Thymus (tissue), 11 donors: Measurements from ENCODE around the gene STX3. TPM values are rescaled to one million over a fixed set of nuclear protein-coding genes. Genes with fewer than 3 reads are reported as not detected.
"Not testable (repeated sequence)": the region's sequence is repeated elsewhere in the genome, so short reads cannot be mapped to it uniquely, and the experiment has no call there.

Source experiments
- DNase-seq, 9 donors: peaks; one replicate each; pipeline ENCODE4 v3.0.0-alpha.2; 2013; ENCODE audit warnings: low spot score in 9 of 9, low read depth in 6 of 9, missing footprints in 1 of 9
- H3K27ac ChIP-seq, 2 donors: one replicate each; pipeline ENCODE4 v1.5.1; 2013; ENCODE audit warnings: control low read depth in 1 of 2, low read depth in 1 of 2, low read length in 1 of 2, mild to moderate bottlenecking in 1 of 2, moderate library complexity in 1 of 2
- H3K27me3 ChIP-seq, 2 donors: one replicate each; pipeline ENCODE4 v1.5.1; 2013; ENCODE audit warnings: low read length in 1 of 2; ENCODE audit not compliant: control insufficient read depth in 2 of 2, insufficient read depth in 1 of 2
- H3K36me3 ChIP-seq, 2 donors: one replicate each; pipeline ENCODE4 v1.5.1; 2013; ENCODE audit warnings: low read length in 1 of 2, mild to moderate bottlenecking in 1 of 2, moderate library complexity in 1 of 2; ENCODE audit not compliant: control insufficient read depth in 2 of 2, insufficient read depth in 2 of 2
- H3K4me1 ChIP-seq, 2 donors: one replicate each; pipeline ENCODE4 v1.5.1; 2013; ENCODE audit warnings: low read length in 2 of 2; ENCODE audit not compliant: control insufficient read depth in 2 of 2, insufficient read depth in 2 of 2
- H3K4me3 ChIP-seq, 2 donors: one replicate each; pipeline ENCODE4 v1.5.1; 2013; ENCODE audit warnings: low read length in 2 of 2, control low read depth in 1 of 2, mild to moderate bottlenecking in 1 of 2
- H3K9me3 ChIP-seq, 2 donors: one replicate each; pipeline ENCODE4 v1.5.1; 2013; ENCODE audit warnings: low read length in 1 of 2, mild to moderate bottlenecking in 1 of 2; ENCODE audit not compliant: control insufficient read depth in 2 of 2, insufficient read depth in 1 of 2
- WGBS: extraction: QIAGEN DNeasy Blood & Tissue Kit; methylation state at CpG from one replicate; pipeline ENCODE4 v1.1.7; 2013; 5-methylcytosine and 5-hydroxymethylcytosine counted together
- polyA plus RNA-seq: library from polyadenylated mRNA; stranded (reverse); fragments of 200-250 nt; gene quantifications from one replicate; pipeline ENCODE4 v1.2.3, GENCODE V29; 2013
- total RNA-seq: library from RNA; stranded (reverse); fragments of 120-200 nt; gene quantifications from one replicate; pipeline ENCODE4 v1.2.4, GENCODE V29; 2013
- donor health status: healthy.

Gene STX3
- total and polyA plus RNA-seq, 2 donors, result 9.4 to 14.1 TPM

DNA sequence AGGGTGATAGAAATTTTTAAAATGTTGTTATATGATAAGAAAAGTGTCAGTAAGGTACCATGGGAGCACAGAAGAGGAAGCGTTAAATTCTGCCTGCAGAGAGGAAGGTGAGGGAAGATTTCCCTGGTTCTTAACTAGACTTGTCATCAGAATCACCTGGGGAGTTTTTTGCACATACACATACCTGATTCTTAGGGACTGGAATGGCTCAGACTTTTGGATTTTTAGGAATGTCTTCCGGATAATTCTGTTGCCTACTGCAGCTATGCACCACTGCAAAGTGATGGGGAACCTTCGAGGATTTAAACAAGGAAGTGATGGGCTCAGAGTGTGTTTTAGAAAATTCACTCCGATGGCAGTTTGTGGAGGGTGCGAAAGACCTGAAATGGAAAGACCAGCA lies 21.9 kb downstream of the STX3 start:
- Histone ChIP-seq H3K4me3 (no peak overlapping the region), H3K9me3 (no peaks in the 10 kb centered on the region), H3K27me3 (no peaks in the 10 kb centered on the region), H3K27ac (no peak overlapping the region), H3K4me1 (peaks cover 0 to 5% of the 10 kb centered on the region in 2 donors), H3K36me3 (no peaks in the 10 kb centered on the region)
- 94% methylated on average over 5 of the region's 5 CpGs for WGBS
- no peak for DNase-seq

DNA sequence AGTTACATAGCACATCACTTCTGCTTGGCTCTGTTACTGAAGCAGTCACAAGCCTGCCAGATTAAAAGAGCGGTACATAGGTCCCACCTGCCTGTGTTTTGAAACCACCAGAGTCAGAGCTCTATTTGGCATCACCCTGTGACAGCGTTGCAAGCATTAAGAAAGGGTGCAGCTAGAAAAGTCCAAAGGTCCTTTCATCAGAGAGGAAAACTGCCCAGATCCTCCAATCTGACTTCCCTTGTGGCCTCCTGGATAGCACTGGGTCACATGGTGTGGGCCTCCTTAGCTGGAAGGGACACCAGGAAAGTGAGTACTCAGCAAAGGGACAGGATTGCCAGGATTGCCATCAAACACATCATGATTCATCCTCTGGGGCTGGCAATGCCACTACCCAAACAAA lies 22.9 kb downstream of the STX3 start:
- H3K27me3 ChIP-seq, result no peaks in the 10 kb centered on the region
- H3K27ac ChIP-seq, result no peak overlapping the region
- H3K4me3 ChIP-seq, result no peak overlapping the region
- H3K36me3 ChIP-seq, result no peaks in the 10 kb centered on the region
- WGBS, result 97% methylated on average over 2 of the region's 2 CpGs
- H3K9me3 ChIP-seq, result no peaks in the 10 kb centered on the region
- no peaks in the 10 kb centered on the region for H3K4me1 ChIP-seq
- no peak for DNase-seq

DNA sequence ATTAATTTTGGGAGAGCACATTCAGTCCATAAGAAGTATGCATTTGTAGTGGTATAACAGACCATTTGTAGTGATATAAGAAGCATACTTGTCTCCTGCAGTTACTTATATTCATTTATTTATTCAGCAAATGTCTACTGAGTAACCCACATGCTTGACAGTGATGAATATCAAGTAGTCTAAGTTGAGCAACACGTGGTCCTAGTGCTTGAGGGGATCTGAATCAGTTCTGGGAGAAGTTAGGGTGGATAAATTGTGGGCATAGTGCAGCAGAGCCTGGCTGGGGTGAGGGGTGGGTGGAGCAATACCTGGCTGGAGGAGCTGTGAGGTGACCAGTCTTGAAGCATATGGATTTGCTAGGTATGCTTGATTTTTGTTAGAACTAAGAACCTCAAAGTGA lies 24.3 kb downstream of the STX3 start:
- WGBS, result 85% methylated on average over 1 of the region's 1 CpG

DNA sequence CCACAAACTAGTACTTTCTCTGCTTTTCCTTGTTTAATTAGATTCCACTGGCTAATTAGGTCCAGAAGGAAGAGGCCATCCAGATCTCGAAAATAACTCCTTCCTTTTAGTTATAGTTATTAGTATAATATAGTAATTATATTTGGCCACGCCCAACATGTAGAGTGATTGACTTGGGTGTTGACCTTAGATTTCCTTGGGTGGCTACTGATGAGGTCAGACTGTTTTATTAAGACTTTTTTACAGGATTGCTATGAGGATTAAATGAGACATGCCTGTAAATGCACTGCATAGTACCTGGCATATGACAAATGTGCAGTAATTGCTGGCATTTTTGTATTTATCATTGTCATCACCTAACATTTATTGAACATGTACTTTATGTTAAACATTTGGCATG lies 26.9 kb downstream of the STX3 start:
- Histone ChIP-seq H3K4me1 (no peaks in the 10 kb centered on the region), H3K27ac (no peak overlapping the region), H3K27me3 (no peaks in the 10 kb centered on the region), H3K4me3 (no peak overlapping the region), H3K9me3 (no peaks in the 10 kb centered on the region), H3K36me3 (no peaks in the 10 kb centered on the region)
- WGBS, result 92% methylated on average over 2 of the region's 2 CpGs
- DNase-seq, result no peak

More for the DNA sequence above, 24.3 kb downstream of the STX3 start:
- H3K4me3 ChIP-seq, result no peak overlapping the region
- H3K27ac ChIP-seq, result no peak overlapping the region
- H3K4me1 ChIP-seq, result no peaks in the 10 kb centered on the region
- DNase-seq, result no peak
- H3K9me3 ChIP-seq, result no peaks in the 10 kb centered on the region
- no peaks in the 10 kb centered on the region for H3K36me3 ChIP-seq
- H3K27me3 ChIP-seq, result no peaks in the 10 kb centered on the region

DNA sequence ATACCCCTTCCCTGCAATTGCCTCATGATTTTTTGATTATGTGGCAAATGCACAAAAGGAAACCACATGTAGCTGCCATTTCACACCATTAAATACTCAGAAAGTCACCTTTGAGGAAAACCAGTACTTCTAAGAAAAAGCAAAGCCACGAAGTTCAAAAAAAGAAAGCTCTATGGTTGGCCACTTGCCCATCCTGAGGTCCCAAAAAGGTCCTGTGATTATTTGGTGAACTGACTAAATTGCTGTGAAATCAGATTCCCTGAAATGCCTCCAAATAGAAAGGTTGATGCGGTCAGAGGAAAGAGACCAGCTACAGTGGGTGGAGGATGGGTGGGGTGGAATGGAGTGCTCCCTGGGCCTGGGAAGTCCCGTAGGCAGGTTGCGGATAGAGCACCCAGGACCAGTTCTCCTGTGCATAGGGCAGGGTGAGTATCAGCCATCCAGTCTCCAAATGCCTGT lies 28.5 kb downstream of the STX3 start:
- WGBS, result 73% methylated on average over 4 of the region's 4 CpGs
- Histone ChIP-seq H3K27ac (no peak overlapping the region), H3K9me3 (no peaks in the 10 kb centered on the region), H3K4me1 (no peaks in the 10 kb centered on the region), H3K36me3 (no peaks in the 10 kb centered on the region), H3K27me3 (no peaks in the 10 kb centered on the region), H3K4me3 (no peak overlapping the region)
- DNase-seq, result no peak

DNA sequence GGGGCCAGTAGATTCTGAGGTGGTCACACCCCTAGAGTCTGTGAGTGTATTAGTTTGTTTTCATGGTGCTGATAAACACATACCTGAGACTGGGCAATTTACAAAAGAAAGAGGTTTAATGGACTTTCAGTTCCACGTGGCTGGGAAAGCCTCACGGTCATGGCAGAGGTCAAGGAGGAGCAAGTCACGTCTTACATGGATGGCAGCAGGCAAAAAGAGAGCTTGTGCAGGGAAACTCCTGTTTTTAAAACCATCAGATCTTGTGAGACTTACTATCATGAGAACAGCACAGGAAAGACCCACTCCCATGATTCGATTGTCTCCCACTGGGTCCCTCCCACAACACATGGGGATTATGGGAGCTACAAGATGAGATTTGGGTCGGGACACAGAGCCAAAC lies 29.3 kb downstream of the STX3 start:
- H3K9me3 ChIP-seq, H3K27ac ChIP-seq, H3K4me1 ChIP-seq, H3K36me3 ChIP-seq, H3K4me3 ChIP-seq, DNase-seq, H3K27me3 ChIP-seq: not testable (repeated sequence)
- 97% methylated on average over 5 of the region's 5 CpGs for WGBS

DNA sequence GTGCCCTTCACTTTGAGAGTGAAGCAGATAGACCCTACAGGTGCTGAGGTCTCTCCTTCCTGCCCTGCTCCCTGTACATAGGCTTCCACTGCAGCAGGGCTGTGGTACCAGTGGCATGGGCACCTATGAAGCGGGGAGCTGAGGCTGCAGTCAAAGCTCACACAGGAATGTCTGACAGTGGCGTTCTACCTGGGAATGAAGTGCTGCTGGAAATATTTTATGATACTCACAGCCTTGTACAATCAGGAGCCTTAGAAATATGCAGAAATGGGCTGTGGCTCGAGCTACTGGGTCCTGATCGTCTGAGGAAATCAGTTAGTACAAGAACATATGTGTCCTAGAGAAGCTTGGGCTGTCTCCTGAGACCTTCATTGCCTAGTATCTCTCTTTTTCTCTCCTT lies 30.6 kb downstream of the STX3 start:
- Histone ChIP-seq H3K27ac (no peak overlapping the region), H3K4me3 (no peak overlapping the region), H3K36me3 (no peaks in the 10 kb centered on the region), H3K4me1 (no peaks in the 10 kb centered on the region), H3K27me3 (no peaks in the 10 kb centered on the region), H3K9me3 (no peaks in the 10 kb centered on the region)
- WGBS, result 96% methylated on average over 4 of the region's 4 CpGs
- no peak for DNase-seq

DNA sequence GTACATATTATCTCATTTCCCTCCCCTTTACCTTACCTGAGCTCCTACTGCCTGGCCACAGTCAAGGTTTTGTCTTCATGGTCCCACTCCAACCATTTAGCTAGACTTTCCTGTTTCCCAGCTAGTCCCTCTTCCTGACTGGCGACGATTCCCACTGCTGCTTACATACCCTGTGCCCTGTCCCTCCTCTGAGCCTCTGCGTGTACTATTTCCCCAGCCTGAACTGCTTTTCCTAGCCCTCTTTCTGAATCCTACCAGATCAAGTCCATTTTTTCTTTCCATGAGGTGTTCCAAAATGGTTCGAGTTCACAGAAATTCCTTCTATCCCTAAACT lies 32.0 kb downstream of the STX3 start:
- WGBS, result 97% methylated on average over 4 of the region's 4 CpGs
- Histone ChIP-seq H3K27ac (no peak overlapping the region), H3K4me1 (no peaks in the 10 kb centered on the region), H3K9me3 (no peaks in the 10 kb centered on the region), H3K27me3 (no peaks in the 10 kb centered on the region), H3K36me3 (no peaks in the 10 kb centered on the region), H3K4me3 (no peak overlapping the region)
- DNase-seq, result no peak

DNA sequence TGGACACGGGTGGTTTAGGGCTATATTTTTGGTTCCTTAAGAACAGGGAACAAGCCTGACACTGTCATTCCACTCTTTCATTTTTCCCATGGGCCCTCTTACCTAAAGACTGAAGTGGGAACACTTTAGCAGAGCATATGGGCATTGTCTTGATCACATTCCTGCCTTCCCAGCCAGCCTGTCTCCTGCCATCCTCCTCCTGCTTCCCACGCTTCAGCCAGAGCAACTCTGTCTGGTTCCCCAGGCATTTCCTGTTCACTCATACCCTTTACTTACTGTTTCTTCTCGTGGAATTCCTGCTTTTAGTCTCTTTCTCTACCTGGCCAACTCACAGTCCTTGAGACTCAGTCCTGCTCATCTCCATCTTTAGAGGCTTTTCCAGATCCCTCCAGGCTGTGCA lies 32.6 kb downstream of the STX3 start:
- 89% methylated on average over 3 of the region's 3 CpGs for WGBS
- no peak for DNase-seq
- no peak overlapping the region for H3K4me3 ChIP-seq
- no peaks in the 10 kb centered on the region for H3K27me3 ChIP-seq
- no peak overlapping the region for H3K27ac ChIP-seq
- H3K9me3 ChIP-seq, result no peaks in the 10 kb centered on the region
- H3K36me3 ChIP-seq, result no peaks in the 10 kb centered on the region
- H3K4me1 ChIP-seq, result no peaks in the 10 kb centered on the region

DNA sequence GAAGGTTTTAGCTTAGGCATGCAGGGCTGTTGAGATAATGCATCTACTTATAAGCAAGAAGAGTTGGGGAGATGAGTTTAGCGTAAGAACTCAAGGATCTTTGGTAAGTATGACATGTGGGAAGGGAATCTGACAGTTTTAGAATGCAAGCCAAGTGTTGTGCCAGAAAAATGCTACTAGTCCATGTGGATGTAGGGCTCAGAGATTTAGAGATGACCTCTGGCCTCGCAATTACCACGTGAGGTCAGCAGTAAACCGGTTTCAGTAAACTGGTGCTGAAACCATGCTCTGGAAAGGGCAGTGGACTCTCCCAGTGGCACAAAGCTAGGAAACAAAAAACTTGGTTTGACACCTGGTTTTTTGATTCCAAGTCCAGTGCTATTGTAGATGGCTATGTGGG lies 36.5 kb downstream of the STX3 start:
- Histone ChIP-seq H3K4me1 (no peaks in the 10 kb centered on the region), H3K27ac (no peak overlapping the region), H3K4me3 (no peak overlapping the region), H3K9me3 (no peaks in the 10 kb centered on the region), H3K27me3 (no peaks in the 10 kb centered on the region), H3K36me3 (no peaks in the 10 kb centered on the region)
- no peak for DNase-seq
- 98% methylated on average over 4 of the region's 4 CpGs for WGBS
